Fibroblast of the aortic adventitia (primary cell): ENCODE data around the gene GDAP2. TPM values are rescaled to one million over a fixed set of nuclear protein-coding genes. Genes with fewer than 3 reads are reported as not detected.
A peak's percentile ranks its signal among the peaks of the same experiment; 100 is the strongest.

ENCODE experiments used
- DNase-seq: peaks from one replicate; pipeline ENCODE4 v3.0.0-alpha.2; 2010; ENCODE audit warnings: low read depth
- H3K4me3 ChIP-seq: 2 replicates; pipeline ENCODE4 v1.5.1; 2011; ENCODE audit warnings: low read depth, mild to moderate bottlenecking, control low read depth, low read length, moderate library complexity
- CTCF ChIP-seq: IDR thresholded peaks from 2 replicates; pipeline ENCODE4 v1.5.1; 2011; ENCODE audit warnings: mild to moderate bottlenecking, low read length, control low read depth, inconsistent platforms; ENCODE audit not compliant: insufficient read depth
- total RNA-seq: library from RNA; depleted of rRNA; stranded (reverse); fragments of >200 nt; gene quantifications from 2 replicates; pipeline ENCODE4 v1.2.3, GENCODE V29; 2012; ENCODE audit warnings: low replicate concordance

Gene GDAP2
- total RNA-seq, 1 donor, result 32.0 TPM

- no peak overlapping the region for H3K4me3 ChIP-seq
- no peak for TF ChIP-seq CTCF
- DNase-seq, result no peak
These were observed 58.4 kb downstream of the GDAP2 start for GRCh38 chr1:117871013-117871412.

- TF ChIP-seq CTCF, result no peak
- H3K4me3 ChIP-seq, result no peak overlapping the region
- no peak for DNase-seq
These were observed 67.7 kb downstream of the GDAP2 start for GRCh38 chr1:117861694-117862093.

GRCh38 chr1:117860896-117861610 is 68.4 kb downstream of the GDAP2 start:
- no peak for TF ChIP-seq CTCF
- no peak overlapping the region for H3K4me3 ChIP-seq
- peak; percentile 59 for DNase-seq

GRCh38 chr1:117859901-117860300 is 69.5 kb downstream of the GDAP2 start:
- no peak for TF ChIP-seq CTCF
- no peak for DNase-seq
- no peak overlapping the region for H3K4me3 ChIP-seq

- no peak for TF ChIP-seq CTCF
- no peak overlapping the region for H3K4me3 ChIP-seq
- DNase-seq, result peak; percentile 37
These were observed 72.0 kb downstream of the GDAP2 start for GRCh38 chr1:117857418-117857817.

- TF ChIP-seq CTCF, result no peak
- no peak overlapping the region for H3K4me3 ChIP-seq
- no peak for DNase-seq
These were observed 76.4 kb downstream of the GDAP2 start for GRCh38 chr1:117852853-117853553.

- no peak for TF ChIP-seq CTCF
- H3K4me3 ChIP-seq, result no peak overlapping the region
- no peak for DNase-seq
These were observed 77.7 kb downstream of the GDAP2 start for GRCh38 chr1:117851687-117852086.
